ENCODE data around the gene SMPD1. TPM values are rescaled to one million over a fixed set of nuclear protein-coding genes. Genes with fewer than 3 reads are reported as not detected.

Gene SMPD1
- total RNA-seq, 1 experiment from 2014 or later = 4.5 TPM

DNA sequence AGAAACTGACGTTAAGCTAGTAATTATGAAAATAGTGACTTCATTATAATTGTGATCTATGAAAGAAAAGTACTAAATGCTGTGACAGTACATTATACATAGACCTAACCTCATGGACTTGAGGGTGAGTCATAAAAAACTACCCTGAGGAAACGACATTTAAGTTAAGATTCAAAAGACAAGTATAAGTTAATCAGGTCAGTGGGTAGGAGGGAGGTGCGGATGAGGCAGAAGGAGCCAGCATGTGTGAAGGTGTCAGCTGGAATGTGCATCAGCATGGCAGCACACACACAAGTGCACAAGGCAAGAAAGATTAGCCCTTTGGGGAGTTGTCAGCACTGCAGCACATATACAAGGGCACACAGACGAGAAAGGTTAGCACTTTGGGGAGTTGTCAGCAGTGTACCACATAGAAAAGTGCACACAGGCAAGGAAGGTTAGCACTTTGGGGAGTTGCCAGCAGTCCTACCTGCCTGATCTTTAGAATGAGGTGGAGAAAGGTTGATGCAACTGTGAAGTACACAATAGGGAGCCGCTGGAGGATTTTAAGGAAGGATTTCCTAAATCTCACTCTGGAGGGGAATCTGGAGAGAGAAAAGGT lies 38.4 kb upstream of the SMPD1 start:
- H3K27me3 Mint-ChIP-seq (ENCODE audit: low read depth) = no peaks in the 10 kb centered on the region
- Histone ChIP-seq H3K79me1 (ENCODE audit: insufficient read depth, low read depth, low read length, poor library complexity, severe bottlenecking) (no peaks in the 10 kb centered on the region), H3K14ac (ENCODE audit: insufficient read depth, low read length) (no peak overlapping the region), H2BK15ac (ENCODE audit: low read depth, low read length) (no peak overlapping the region), H3K56ac (ENCODE audit: insufficient read length, low read depth, low read length) (no peak overlapping the region), H2AK5ac (ENCODE audit: insufficient read length, low read length) (no peak overlapping the region), H4K8ac (replicated peaks; ENCODE audit: insufficient read length, low read depth, low read length) (no peak overlapping the region), H2BK20ac (ENCODE audit: low read depth, low read length, poor library complexity, severe bottlenecking) (no peak overlapping the region), H3K4ac (ENCODE audit: low read depth, low read length) (no peak overlapping the region), H4K91ac (ENCODE audit: insufficient read length, low read depth, low read length) (no peak overlapping the region), H3K23me2 (ENCODE audit: insufficient read length, low read depth, low read length, poor library complexity, severe bottlenecking) (no peaks in the 10 kb centered on the region), H3K27ac (ENCODE audit: insufficient read length, low read depth, low read length) (no peak overlapping the region), H3K4me1 (ENCODE audit: insufficient read depth, low read length) (no peaks in the 10 kb centered on the region), H2BK5ac (ENCODE audit: insufficient read length, low read length) (no peak overlapping the region), H2BK120ac (ENCODE audit: low read depth, low read length, poor library complexity, severe bottlenecking) (no peak overlapping the region), H3K9ac (ENCODE audit: extremely low read depth, insufficient read length, low read length) (no peak overlapping the region), H3K79me2 (ENCODE audit: insufficient read depth, low read length) (no peaks in the 10 kb centered on the region), H4K20me1 (ENCODE audit: control insufficient read depth, insufficient read depth, insufficient read length) (no peaks in the 10 kb centered on the region), H3T11ph (ENCODE audit: low read length) (no peak overlapping the region), H3K18ac (ENCODE audit: insufficient read length, low read depth, low read length) (no peak overlapping the region), H3K27me3 (ENCODE audit: insufficient read depth, low read length) (no peaks in the 10 kb centered on the region), H2BK12ac (ENCODE audit: insufficient read length, low read depth, low read length) (no peak overlapping the region), H4K5ac (ENCODE audit: insufficient read length, low read depth, low read length) (no peak overlapping the region), H2AFZ (ENCODE audit: low read length) (no peak overlapping the region), H3K4me2 (ENCODE audit: insufficient read depth, insufficient read length, low read length) (no peak overlapping the region), H3K9me3 (ENCODE audit: control insufficient read depth, low read depth, low read length) (no peaks in the 10 kb centered on the region), H3K23ac (ENCODE audit: insufficient read length, low read depth, low read length) (no peak overlapping the region)
- DNase-seq = no peak
- no CpG with 5 or more reads among the region's 5 CpGs for WGBS (ENCODE audit: extremely low coverage, insufficient read length, low lambda C conversion rate)
- peaks cover 3 to 7% of the 10 kb centered on the region in 2 experiments for H3K9me3 Mint-ChIP-seq
- H3K4me3 Mint-ChIP-seq = no peak overlapping the region
- peaks cover 3 to 8% (median 4%) of the 10 kb centered on the region in 3 experiments; a peak in 6 of 7 replicates for H3K36me3 Mint-ChIP-seq (ENCODE audit: insufficient read depth in 1 of 3, low read depth in 3 of 3)
- H3K4me1 Mint-ChIP-seq = peaks cover 17 to 19% of the 10 kb centered on the region in 2 experiments
- TF ChIP-seq, protein P1, sequence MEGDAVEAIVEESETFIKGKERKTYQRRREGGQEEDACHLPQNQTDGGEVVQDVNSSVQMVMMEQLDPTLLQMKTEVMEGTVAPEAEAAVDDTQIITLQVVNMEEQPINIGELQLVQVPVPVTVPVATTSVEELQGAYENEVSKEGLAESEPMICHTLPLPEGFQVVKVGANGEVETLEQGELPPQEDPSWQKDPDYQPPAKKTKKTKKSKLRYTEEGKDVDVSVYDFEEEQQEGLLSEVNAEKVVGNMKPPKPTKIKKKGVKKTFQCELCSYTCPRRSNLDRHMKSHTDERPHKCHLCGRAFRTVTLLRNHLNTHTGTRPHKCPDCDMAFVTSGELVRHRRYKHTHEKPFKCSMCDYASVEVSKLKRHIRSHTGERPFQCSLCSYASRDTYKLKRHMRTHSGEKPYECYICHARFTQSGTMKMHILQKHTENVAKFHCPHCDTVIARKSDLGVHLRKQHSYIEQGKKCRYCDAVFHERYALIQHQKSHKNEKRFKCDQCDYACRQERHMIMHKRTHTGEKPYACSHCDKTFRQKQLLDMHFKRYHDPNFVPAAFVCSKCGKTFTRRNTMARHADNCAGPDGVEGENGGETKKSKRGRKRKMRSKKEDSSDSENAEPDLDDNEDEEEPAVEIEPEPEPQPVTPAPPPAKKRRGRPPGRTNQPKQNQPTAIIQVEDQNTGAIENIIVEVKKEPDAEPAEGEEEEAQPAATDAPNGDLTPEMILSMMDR (conservative IDR thresholded peaks at IDR 0.05) = no peak
- H3K27ac Mint-ChIP-seq = no peak overlapping the region

All from H9 (cell line).